ENCODE data around the gene LCLAT1.

DNA sequence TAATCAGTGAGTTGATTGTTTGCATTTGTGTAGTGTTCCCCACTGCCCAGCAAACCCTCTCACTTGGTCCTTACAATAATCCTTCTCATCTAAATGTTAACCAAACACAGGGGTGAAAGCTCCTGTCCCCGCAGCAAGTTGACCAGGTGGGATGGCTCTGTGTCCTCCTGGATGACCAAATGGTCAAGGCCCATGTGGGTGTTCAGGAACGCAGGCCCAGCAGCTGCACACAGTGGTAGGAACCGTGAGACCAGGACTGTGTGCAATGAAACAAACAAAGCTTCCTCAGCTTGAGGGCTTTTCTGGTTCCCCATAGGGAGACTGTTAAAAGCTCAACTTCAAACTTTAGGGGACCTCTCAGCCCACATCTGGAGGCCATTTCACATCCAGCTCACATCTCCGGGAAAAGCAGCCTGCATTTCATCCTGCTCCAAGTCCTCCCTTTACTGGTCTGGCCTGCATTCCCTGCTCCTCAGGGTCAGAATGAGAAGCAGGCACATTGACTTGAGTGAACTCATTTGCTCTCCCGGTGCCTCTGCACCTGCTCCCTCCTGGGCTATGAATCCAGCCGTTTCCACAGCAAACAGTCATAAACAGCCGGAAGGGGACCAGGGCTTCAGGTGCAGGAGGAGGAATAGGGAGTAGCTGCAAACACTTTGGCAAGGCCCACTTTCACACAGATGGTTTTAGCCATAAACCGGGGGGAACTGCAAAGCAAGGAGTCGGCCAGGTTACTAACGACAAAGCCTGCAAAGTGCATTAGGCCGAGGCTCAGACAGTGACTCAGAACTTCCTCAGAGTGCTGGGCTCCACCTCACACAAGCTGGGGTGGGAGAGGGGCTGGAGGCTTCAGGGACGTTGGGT lies 215.5 kb downstream of the LCLAT1 start:
- TF ChIP-seq, protein P1, sequence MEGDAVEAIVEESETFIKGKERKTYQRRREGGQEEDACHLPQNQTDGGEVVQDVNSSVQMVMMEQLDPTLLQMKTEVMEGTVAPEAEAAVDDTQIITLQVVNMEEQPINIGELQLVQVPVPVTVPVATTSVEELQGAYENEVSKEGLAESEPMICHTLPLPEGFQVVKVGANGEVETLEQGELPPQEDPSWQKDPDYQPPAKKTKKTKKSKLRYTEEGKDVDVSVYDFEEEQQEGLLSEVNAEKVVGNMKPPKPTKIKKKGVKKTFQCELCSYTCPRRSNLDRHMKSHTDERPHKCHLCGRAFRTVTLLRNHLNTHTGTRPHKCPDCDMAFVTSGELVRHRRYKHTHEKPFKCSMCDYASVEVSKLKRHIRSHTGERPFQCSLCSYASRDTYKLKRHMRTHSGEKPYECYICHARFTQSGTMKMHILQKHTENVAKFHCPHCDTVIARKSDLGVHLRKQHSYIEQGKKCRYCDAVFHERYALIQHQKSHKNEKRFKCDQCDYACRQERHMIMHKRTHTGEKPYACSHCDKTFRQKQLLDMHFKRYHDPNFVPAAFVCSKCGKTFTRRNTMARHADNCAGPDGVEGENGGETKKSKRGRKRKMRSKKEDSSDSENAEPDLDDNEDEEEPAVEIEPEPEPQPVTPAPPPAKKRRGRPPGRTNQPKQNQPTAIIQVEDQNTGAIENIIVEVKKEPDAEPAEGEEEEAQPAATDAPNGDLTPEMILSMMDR (IDR thresholded peaks at IDR 0.05; ENCODE audit: low read depth, low read length, poor library complexity, severe bottlenecking): no peak
- no peak for TF ChIP-seq EZH2phosphoT487 (IDR thresholded peaks at IDR 0.05; ENCODE audit: borderline replicate concordance, low read length)

All from DOHH2 (cell line).